NOMO-1 treated with DMSO at 0.1 percent for 48 hours (cell line): ENCODE results near the gene SLC44A4.
A peak's percentile ranks its signal among the peaks of the same experiment; 100 is the strongest.

Source experiments
- DNase-seq: peaks from one replicate; lab custom pipeline; 2025; ENCODE audit not compliant: unreplicated experiment; lab: John Stamatoyannopoulos, UW

SLC44A4 gene

DNA sequence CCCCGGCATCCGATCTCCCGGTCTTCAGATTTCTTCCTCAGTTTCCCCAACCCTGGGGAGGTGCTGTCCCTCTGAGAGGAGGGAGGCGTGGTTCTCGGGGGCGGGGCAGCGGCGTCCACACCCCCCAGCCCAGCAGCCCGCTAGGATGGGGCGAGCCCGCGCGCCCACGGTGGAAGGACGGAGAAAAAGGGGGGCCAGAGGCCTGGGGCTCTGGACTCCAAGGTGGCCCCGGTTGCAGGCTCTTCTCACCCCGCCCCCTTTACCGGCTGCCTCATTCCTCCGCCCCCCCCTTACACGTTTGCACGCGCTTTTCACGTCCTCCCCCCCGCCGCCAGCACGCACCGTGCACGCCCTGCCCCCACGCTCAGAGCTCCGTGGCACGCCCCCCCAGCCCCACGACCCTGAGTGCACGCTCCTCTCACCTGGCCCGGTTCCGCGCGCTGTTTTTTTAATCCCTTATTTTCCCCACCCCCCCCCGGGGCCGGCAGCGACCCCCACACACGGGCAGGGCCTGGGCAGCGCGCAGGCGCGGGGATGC, 22.7 kb upstream of the SLC44A4 start:
- DNase-seq = peak; percentile 34

DNA sequence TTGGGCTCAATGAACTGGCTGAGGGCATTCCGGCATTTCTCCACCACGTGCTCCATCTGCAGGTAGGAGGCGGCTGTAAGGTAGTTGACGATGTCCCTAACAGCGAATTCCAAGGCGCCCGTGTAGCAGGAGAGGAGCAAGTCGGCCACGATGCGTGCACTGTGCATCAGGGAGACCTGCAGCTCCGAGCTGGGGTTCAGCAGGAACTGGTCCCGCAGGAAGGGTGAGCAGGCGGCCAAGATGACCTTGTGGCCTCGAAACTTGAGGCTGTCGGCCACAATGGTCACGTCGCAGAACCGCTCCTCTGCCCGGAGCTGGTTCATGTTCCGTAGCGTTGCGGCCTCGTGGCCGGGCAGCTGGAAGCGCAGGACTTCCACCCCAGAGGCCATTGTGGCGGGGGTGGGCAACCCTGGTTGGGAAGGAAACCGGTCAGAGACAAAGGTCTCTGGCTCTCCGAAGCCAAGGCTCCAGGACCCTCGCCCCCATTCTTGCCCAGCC, 22.2 kb upstream of the SLC44A4 start:
- no peak for DNase-seq

DNA sequence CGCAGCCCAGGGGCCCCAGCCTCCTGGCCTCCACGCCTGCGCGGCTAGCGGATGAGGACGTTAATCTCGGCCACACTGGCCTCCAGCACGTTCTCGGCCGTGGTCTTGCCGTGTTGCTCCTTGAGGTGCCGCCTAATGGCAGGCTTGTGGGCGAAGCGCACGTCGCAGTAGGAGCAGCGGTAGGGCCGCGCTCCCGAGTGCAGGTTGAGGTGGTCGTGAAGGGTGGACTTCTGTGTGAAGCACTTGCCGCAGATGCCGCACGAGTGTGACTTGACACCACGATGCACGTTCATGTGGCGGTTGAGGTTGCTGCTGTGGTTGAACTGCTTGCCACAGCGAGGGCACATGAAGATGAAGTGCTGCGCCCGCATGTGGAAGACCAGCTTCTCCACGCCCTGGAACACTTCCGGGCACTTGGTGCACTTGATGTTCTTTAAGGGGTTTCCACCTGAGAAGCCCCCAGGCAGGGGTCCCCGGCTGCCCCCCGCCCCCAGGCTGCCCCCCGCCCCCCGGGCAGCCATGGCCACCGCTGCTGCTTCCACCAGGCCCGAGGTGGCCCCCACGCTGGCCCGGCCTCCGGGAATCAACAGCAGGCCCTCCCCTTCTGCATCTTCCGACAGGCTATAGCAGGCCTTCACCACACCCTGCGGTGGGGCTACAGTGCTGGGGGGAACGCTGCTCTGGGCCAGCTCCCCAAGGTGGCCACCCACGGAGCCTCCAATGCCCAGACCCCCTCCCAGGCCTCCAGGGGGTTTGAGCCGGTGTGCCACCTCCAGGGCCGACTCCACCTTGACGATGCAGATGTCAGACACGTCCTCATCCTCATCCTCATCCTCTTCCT, 21.3 kb upstream of the SLC44A4 start:
- DNase-seq = no peak

DNA sequence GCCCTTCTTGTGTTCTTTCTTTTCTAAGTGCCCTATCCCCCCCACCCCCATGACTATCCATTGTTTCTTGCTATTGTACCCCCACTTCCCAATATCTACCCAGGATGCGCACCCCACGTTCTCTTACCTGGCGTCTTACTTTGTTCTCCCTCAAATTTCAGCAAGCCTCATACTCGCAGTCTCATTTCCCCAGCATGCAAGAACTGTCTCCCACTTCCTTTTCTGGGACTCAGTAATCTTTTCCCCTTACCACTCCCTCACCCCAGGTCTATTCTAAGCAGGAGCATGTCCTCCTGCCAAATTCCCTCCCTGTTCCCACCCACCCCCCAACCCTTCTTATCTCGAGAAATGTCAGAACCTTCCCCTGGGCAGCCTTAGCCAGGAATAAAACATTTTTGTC, 20.4 kb upstream of the SLC44A4 start:
- DNase-seq = no peak

DNA sequence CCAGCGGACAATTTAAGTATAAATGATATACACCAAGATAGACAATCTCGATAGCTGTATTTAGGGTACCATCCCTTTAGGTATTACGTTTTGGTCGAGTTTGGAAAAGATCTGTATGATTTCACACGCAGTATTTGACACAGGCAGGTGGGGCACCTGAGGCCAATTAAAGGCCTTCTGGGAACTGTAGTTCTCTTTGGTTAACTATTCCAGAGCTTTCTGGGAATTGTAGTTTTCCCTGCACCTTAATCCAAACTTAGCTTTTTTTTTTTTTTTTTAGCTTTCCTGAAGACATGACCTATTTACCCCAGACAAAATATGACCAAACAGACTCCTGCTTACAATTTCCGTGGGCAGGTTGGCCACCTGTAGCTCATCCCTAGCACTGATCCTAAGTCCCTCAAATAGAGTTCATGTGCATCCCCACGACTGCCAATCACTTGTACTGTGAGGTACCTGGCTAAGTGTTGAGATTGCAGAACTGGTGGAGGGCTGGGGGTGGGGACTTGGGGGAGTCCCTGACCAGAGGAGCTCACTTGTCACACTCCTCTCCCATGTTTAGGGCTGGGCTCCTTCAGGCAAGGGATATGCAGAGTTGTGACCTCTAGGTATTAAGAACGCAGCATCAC, 19.7 kb upstream of the SLC44A4 start:
- DNase-seq = peak; percentile 47

DNA sequence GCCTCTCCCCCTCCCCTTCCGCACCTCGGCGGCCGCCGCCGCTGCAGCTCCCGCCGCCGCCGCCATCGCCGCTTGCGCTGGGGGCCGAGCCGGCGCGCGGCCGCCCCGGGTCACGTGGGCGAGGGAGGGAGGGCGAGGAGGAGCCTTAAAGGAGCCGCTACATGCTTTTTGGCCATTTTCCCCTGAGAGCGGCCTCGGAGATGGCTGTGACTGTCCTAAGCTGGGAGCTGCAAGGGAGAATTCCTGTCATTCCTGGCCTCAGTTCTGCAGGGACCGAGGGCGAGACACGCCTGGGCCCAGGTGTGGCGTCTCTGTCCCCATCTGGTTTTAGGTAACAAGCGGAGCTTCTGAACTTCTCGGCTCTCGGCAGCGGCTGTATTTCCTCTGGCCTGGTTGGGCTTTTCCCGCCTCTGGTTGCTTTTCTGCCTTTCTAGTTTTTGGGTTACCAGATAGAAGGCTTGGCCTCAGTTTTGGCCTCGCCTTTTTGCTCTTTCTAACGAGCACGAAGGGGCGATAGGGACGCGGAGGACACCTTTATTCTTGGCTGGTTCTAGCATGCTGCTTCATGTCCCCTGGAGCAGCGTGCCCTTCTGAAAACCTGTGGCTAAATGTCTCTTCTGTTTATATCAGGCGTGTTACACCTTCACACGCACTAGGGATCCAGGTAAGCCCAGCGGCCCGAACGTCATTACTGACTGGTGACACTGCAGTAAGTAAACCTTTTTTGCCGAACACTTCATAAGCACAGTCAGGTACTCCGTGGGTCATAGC, 19.0 kb upstream of the SLC44A4 start, which contains the start of gene EHMT2:
EHMT2 (minus strand) TSS at position 87 of the 771 bp plus-strand sequence; CDS start at position 66, 21 bp downstream.
- peak; percentile 82 for DNase-seq

DNA sequence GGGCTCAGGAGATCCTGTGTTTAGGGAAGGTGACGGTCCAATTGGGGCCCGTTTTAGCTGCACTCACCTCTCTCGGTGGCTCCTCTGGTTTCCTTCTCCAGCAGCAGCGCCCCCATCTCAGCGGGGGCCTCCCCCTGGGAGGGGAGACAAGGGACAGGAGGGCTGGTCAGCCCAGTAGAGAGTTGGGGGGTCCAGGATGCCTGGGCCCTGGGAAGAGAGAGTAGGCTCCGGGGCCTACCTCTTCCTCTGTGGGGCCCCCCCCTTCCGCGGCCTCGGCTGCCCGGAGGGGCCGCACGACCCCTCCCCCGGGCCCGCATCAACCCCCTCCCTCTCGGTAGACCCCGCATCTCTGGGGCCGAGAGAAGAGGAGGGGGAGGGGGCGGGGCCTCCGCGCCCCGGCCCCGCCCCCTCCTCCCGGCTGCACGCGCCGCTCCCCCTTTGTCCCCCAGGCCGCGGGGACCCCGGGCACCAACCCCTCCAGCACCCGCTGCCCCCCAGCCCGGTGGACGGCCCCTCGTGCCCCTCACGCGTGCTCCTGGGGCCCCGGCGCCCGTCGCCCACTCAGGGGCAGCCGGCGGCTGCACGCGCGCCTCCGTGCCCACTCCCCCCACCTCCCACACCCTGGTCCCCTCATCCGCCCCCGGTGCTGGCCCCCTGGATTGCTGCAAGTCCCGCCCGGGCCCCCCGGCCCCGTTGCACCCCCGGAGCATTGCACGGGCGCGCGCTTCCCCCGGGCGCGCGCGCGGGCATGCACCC, 18.2 kb upstream of the SLC44A4 start:
- DNase-seq = no peak

DNA sequence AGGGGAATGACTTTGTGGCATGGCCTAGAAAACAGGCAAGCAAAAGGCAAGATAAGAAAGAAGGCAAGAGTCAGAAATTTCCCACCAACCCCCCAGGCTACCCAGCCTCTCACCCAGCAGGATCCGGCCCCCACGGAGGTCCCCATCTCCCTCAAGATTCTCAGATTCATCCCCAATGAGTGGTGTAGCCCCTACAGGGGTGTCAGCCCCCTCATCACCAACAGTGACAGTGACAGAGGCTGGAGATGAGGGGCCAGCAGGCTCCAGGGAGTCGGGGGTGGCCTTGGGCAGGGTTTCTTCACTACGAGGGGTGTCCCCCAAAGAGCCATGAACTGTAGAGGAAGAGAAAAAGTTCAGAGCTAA, 17.7 kb upstream of the SLC44A4 start:
- no peak for DNase-seq

DNA sequence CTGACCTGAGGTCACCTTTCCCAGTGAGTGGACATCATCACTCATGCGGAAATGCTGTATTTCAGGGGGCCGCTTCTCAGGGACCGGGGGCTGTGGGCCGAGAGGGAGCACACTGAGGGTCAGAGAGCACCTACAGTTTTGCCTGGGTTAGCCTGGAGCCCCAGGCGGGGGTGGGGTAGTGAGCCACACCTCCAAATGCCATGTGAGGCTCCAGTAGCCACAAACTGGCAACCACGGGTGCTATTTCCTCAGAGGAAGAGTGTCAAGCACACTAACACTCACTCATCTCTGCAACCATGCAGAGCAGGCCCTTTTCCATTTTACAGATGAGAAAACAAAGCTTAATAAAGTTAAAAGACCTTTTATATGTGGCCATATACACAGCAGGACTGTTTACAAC, 14.0 kb upstream of the SLC44A4 start:
- DNase-seq = no peak

DNA sequence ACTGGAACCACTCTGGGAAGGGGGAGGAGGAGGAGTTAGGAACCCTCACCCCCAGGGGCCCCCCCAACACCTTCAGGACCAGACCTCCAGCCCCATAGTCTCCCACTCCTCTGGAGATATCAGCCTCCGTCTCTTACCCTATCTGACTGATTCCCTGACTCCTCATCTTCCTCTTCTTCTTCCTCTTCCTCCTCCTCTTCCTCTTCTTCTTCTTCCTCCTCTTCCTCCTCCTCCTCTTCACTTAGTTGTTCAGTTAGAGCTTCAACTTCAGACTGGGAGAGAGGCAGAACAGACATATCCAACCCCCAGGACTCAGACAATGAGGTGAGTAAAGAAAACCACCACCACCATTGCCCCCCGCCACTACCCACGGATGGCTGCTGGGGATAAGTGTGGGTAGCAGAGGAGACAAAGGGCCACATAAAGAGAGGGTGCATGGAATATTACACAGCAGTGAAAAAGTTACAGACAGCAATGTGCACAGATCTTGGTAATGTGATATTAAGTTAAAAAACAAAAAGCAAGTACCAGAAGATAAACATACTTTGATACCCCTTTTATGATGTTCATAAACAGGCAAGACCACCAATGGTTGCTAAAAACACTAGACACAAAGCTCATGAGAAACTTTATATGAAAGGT, 10.7 kb upstream of the SLC44A4 start:
- no peak for DNase-seq

DNA sequence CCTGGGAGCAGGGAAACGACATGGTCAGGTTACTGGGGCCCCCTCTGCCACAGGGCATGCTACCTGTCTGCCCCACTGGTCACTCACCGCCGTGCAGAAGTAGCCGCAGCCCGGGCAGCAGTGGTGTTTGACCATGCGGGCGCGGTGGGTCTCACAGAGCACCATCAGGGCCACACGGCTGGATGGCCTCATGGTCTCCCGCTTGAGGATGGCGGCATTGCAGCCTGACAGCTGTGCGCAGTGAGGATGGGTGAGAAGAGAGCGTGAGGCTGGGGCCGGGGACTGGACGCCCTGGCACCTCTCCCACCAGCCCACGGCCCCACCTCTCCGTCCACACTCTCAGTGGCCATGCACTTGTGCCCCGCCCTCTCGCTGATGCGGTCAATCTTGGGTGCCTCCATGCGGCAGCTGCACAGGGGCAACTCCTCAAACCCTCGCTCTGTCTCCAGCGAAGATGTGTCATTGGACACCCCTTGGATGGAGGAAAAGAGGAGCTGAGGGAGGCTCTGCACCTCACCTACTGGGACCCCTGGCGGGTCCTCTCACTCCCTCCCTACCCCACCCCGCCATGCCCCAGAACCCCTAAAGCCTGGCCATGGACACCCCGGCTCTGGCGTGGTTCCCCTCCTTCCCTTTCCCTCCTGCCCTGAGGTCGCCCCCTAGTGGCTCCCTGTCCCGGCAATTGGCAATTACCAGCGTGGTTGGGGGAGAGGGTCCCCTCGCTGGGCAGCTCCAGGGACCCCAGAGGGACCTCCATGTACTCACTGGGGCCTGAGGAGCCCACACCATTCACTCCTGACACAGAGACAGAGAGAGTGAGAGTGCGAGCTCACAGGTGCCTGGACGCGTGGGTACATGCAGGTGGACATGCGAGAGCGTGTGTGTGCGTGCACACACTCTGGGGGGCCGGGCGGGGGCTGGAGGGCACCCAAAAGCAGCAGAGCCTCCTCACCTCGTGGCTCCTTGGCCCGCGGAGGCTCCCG, 9.8 kb upstream of the SLC44A4 start:
- no peak for DNase-seq

DNA sequence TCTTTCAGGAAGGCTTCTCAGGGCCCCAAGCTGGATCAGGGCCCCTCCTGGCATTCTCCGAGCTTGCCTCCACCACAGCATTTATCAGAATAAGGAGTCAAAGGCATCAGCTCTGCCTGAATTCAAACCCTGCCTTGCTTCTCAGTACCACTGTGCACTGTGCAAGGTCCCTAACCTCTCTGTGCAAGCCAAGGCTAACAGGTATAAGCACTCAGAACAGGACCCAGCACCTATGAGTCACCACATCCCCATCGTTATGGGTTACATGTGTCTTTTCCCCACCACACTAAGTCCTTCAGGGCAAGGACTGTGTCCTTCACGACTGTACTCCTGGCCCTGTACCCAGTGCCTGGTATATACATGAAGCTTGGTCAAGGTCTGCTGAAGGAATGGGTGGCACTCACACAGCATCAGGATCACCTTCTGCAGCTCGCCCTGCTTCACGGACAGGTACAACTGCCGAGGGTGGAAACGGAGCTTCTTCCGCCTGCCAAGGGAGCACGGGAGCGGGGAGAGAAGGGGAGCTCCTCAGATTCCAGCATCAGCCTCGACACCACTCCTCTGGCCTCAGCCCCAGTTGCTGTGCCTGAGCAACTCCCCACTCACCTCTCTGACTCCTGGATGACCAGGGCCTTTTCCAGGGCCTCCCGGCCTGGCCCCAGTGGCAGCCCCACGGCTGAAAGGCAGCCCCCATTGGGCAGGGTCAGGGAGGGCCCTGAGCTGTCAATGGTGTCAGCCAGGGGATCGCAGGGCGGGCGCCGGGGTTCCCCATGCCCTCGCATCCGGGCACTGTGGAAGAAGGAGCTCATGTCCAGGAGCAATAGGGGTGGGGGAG, 8.6 kb upstream of the SLC44A4 start:
- no peak for DNase-seq

DNA sequence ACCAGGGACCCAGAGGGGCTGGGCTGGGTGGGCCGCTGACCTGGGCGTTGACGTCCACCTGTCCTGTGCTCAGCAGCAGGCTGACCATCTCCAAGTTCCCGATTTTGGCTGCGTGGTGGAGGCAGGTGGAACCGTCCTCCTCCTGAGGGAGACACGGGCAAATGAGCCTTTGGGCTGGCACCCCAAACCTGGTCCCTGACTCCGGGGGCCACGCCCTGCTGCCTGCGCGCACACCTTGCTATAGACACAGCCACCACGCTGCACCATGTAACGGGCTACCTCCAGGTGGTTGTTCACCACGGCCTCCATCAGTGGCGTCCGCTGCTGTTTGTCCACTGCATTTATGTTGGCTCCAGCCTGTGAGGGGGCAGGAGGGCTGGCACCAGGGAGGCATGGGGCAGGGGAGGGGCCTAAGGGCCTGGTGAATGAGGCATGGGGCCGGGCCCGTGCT, 7.8 kb upstream of the SLC44A4 start:
- no peak for DNase-seq

DNA sequence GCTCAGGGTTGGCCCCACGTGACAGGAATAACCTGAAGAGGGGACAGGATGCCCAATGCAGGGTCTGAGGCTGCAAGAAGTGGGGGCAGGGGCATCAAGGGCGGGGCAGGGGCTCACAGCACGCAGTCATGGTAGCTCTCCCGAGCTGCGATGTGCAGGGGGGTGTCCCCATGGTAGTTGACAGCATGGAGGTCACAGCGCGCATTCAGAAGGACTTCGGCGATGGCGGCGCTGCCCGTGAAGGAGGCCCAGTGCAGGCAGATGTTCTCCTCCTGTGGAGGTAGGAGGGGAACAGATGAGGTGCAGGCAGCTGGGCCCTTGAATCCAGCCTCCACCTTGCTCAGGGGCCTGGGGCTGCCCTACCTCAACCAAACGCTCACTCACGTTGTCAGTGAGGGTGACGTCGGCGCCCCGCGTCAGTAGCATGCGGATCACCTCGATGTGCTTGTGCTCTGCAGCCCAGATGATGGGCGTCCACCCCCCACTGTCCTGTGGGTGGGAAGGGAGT, 5.8 kb upstream of the SLC44A4 start:
- DNase-seq = no peak

DNA sequence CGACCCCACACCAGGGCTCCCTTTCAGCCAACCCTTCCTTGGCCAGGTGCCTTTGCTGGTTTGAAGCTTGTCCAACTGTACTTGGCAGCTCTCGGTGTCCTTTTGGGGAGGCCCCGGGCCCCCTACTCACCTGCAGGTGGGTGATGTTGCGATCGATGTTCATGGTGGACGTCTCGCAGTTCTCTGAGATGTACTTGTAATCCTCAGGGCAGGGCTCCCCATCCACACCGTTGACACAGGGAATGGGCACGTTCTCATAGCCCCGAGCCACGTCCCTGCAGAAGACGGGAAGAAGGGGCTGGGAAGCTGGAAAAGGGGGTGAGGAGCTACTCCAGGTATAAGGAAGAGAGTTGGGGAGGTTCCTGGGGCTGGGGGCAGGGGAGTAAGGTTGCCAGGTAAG, 4.9 kb upstream of the SLC44A4 start:
- DNase-seq = no peak

DNA sequence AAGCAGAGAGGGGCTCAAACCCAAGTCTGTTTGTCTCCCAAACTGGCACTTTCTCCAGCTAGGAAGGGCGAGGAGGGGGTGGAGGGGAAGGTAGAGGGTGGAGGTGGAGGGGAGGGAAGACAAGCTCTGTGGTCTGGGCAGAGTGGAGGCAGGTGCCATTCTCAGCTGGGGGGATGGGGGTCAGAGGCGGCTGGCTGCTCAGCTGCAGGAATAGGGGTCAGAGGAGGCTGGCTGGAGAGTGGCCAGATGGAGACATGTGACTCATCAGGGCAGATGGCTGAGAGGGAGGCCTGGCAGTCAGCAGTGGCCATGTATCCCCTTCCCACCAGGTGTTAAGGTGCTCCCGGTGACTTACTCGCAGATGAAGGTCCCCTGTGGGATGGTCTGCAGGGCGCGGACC, 3.5 kb upstream of the SLC44A4 start:
- no peak for DNase-seq

DNA sequence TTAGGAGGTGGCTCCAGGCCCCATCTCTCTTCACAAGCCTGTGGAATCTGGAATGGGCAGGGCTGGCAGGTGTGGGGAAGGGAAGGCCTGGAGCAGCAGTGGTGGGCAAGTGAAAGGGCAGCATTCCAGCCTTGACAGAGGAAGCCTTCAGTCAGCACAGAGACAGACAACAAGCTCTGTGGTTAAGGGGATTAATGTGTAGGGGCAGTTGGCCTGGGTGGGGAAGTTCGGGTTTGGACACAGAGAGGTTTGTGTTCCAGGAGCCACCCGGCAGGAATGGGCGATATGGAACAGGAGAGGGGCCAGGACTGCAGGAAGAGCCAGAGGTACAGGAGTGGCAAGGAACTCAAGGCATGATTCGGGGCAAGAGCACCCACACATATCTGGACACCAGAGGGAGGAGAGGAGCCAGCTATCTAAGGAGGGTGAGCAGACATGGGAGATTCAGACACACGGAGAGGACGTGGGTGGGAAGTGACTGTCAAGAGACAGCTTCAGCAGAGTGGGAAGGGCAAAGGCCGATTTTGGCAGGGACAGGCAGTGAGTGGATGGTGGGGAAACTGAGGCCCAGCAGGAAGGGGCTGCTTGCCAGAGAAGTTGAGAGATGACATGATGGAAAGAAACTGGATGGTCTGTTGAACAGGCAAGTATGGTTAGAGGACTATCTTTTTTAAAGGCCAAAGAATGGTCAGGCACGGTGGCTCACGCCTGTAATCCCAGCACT, 2.5 kb upstream of the SLC44A4 start:
- DNase-seq = no peak
